SU-DHL-6 (cell line): ENCODE data around the gene SMARCAD1.

ENCODE experiments used
- CTCF ChIP-seq: fragments of 200-600 bp; sonication (generic); IDR thresholded peaks from one replicate; pipeline ENCODE4 v1.5.1; 2017; ENCODE audit warnings: antibody characterized with exemption, mild to moderate bottlenecking, low read length, moderate library complexity; ENCODE audit not compliant: insufficient read depth, poor library complexity, severe bottlenecking
- EZH2phosphoT487 ChIP-seq: fragments of 200-600 bp; sonication (generic), shearing (Covaris generic); conservative IDR thresholded peaks from 2 replicates; pipeline ENCODE4 v1.6.1; 2018; ENCODE audit warnings: mild to moderate bottlenecking, antibody characterized with exemption, low read length, moderate library complexity, mixed read lengths

- no peak for TF ChIP-seq CTCF
- TF ChIP-seq EZH2phosphoT487 = no peak
Measured at GRCh38 chr4:94207469-94208224, at the start of gene SMARCAD1.
